ENCODE data around the gene SMPD3. TPM values are rescaled to one million over a fixed set of nuclear protein-coding genes. Genes with fewer than 3 reads are reported as not detected.

The SMPD3 gene
- total and polyA plus RNA-seq, 9 of the 15 experiments (the other 6 are each of a cell fraction or from before 2014, with no cell fraction given), result 0.03 to 1.2 (median 0.18) TPM

DNA sequence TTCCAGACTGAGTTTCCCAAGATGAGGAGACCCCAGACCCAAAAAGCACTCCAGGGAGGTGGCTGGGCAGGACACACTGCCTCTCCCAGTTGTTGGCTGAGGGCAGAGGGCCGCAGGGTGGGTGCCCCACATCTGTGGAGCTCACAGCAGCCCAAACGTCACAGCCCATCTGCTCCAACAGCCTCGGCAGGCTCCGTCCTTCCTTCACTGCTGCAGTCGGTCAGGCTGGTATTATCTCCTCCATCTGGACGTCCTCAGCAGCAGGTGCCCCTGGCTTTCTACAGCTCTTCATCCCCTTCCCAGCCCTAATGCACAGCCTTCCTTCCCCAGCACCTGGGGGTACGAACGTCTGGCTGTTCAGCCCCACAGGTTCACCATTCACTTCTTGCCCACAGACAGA, 82.2 kb downstream of the SMPD3 start (continued):
- TF ChIP-seq, protein P1, sequence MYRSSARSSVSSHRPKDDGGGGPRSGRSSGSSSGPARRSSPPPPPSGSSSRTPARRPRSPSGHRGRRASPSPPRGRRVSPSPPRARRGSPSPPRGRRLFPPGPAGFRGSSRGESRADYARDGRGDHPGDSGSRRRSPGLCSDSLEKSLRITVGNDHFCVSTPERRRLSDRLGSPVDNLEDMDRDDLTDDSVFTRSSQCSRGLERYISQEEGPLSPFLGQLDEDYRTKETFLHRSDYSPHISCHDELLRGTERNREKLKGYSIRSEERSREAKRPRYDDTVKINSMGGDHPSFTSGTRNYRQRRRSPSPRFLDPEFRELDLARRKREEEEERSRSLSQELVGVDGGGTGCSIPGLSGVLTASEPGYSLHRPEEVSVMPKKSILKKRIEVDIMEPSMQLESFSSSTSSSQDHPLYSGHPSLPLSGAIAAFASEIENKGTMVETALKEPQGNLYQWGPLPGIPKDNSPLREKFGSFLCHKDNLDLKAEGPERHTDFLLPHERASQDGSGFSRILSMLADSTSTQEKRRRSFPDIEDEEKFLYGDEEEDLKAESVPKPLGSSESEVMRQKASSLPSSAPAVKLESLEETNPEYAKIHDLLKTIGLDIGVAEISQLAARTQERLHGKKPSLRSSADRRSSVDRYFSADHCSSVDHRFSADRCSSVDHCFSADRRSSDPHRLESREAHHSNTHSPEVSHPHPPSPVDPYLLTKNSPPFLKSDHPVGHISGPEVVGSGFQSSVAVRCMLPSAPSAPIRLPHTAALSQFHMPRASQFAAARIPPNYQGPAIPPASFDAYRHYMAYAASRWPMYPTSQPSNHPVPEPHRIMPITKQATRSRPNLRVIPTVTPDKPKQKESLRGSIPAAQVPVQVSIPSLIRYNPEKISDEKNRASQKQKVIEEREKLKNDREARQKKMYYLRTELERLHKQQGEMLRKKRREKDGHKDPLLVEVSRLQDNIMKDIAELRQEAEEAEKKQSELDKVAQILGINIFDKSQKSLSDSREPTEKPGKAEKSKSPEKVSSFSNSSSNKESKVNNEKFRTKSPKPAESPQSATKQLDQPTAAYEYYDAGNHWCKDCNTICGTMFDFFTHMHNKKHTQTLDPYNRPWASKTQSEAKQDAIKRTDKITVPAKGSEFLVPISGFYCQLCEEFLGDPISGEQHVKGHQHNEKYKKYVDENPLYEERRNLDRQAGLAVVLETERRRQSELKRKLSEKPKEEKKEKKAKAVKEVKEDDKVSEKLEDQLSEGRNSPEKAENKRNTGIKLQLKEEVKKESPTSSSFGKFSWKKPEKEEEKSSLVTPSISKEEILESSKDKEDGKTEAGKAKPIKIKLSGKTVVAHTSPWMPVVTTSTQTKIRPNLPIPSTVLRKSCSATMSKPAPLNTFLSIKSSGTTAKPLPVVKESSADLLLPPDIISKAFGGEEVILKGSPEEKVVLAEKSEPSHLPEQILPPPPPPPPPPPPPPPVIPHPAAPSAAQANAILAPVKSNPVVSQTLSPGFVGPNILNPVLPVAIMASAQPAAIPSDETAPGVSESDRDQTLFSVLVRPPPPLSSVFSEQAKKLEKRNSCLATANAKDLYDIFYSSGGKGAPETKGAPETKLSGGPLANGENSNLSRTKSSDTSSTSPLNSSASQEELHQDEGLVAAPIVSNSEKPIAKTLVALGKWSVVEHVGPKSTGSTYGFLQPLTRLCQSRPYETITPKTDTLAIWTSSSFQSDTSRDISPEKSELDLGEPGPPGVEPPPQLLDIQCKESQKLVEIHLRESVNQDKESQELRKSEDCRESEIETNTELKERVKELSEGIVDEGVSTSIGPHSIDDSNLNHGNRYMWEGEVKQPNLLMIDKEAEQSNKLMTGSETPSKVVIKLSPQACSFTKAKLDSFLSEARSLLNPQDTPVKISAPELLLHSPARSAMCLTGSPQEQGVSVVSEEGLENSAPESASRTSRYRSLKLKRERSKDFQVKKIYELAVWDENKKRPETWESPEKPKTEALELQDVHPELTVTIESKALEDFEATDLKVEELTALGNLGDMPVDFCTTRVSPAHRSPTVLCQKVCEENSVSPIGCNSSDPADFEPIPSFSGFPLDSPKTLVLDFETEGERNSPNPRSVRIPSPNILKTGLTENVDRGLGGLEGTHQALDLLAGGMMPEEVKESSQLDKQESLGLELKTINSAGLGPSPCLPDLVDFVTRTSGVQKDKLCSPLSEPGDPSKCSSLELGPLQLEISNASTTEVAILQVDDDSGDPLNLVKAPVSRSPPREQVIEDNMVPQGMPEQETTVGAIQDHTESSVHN (IDR thresholded peaks at IDR 0.05; ENCODE audit: borderline replicate concordance in 1 of 2, low read depth in 1 of 2), result no peak
- TF ChIP-seq ZNF436 (CRISPR knock-in tag; IDR thresholded peaks at IDR 0.05), result no peak
